GM21423 (cell line): ENCODE results near the gene GPR146.
A peak's percentile ranks its signal among the peaks of the same experiment; 100 is the strongest.
"Not testable (repeated sequence)": the region's sequence is repeated elsewhere in the genome, so short reads cannot be mapped to it uniquely, and the experiment has no call there.

Source experiments
- ATAC-seq: cut with Tn5 transposase; IDR thresholded peaks from one replicate; pipeline ENCODE4 v1.9.1; 2021; ENCODE audit warnings: mild to moderate bottlenecking, moderate library complexity; ENCODE audit not compliant: unreplicated experiment

The GPR146 gene

GRCh38 chr7:1074018-1074417, 29.7 kb downstream of the GPR146 start:
- not testable (repeated sequence) for ATAC-seq

GRCh38 chr7:1074593-1075431, 30.5 kb downstream of the GPR146 start:
- ATAC-seq: no peak

- no peak for ATAC-seq
Observed at GRCh38 chr7:1076184-1077072, 32.1 kb downstream of the GPR146 start.

- no peak for ATAC-seq
Observed at GRCh38 chr7:1078519-1078918, 34.2 kb downstream of the GPR146 start.

- no peak for ATAC-seq
Observed at GRCh38 chr7:1078985-1079384, 34.6 kb downstream of the GPR146 start.

DNA sequence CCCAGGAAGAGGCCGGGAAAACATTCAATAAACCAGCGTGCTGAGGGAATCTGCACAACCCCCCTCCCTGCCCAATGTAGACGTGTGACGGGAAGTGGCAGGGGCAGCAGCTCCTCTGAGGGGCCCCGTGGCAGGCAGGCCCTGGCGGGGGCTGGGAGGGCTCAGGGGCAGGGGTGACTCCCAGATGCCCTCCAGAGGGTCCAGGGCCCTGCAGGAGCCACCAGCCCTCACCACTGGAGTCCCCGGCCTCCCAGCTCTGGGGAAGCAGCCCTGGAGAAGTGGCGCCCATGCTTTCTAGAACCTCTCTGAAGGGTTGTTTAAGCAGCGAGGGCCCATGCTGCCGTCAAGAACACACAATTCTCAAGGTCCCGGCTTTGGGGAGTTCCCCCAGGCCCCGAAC, 35.2 kb downstream of the GPR146 start:
- ATAC-seq: no peak

DNA sequence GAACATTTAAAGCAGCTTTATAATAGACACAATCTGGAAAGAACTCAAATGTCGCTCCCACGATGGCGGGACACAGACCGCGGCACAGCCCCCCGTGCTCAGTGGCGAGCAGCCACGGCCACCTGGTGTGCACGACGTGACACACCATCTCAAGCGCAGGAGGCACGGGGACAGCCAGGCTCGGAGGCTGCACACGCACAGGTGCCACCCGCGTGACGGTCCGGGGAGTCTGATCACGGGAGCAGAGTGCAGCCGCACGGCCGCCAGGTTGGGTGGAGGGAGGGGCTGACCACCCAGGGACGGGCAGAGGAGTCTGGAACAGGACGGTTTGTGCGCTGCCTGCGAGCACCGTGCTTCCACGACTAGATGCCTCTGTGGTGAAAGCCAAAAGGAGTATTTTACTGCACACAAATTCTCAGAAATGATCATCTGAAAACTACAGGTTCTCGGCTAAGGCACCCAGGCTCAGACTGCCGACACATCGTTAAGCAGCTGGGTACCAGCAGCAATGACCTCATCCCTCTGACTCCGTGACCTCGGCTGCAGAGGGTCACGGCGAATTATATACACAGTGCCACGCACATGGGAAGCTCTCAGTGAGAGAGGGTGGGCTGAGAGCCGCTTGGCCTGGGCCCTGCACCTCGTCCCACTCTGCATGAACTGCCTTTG, 36.0 kb downstream of the GPR146 start:
- ATAC-seq: no peak

- no peak for ATAC-seq
Observed at GRCh38 chr7:1080921-1081255, 36.5 kb downstream of the GPR146 start.

DNA sequence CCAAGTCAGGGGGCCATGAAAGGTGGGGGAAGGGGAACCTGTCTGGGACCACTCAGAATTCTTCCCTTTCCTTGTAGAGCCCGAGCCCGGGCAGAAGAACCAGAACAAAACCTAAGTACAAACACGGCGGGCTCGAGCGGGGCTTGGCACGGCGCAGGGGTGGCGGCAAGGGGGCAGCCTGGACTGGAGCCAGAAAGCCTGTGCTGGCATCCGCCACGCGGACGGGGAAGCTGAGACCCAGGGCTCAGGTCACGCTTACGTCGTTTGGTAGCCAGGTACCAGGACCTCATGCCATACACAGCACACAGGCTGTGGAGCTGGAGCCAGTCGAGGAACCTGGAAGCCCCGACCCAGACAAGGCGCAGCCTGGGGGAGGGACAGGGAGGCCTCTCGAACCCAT, 37.0 kb downstream of the GPR146 start:
- no peak for ATAC-seq

GRCh38 chr7:1081931-1082401, 37.6 kb downstream of the GPR146 start:
- no peak for ATAC-seq

- ATAC-seq: no peak
Observed at GRCh38 chr7:1083729-1084657, 39.6 kb downstream of the GPR146 start.

DNA sequence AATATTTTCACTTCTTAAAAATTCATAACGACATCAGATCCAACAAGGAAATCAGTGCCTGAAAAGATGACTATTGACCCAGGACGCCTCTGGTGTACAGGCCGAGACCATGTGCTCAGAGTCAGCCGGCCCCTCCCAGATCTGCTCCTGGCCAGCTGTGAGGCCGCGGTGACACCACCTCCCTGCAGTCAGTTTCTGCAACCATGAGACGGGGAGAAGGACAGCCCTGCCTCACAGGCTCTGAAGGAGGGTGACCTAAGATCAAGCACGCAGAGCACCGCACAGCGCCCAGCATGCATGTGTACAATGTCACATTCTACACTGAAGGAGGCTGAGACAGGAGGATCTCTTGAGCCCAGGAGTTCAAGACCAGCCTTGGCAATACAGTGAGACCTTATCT, 40.9 kb downstream of the GPR146 start:
- ATAC-seq: no peak

- ATAC-seq: no peak
Observed at GRCh38 chr7:1085910-1086421, 41.6 kb downstream of the GPR146 start.

GRCh38 chr7:1086588-1087464, 42.5 kb downstream of the GPR146 start:
- ATAC-seq: peak; percentile 60

DNA sequence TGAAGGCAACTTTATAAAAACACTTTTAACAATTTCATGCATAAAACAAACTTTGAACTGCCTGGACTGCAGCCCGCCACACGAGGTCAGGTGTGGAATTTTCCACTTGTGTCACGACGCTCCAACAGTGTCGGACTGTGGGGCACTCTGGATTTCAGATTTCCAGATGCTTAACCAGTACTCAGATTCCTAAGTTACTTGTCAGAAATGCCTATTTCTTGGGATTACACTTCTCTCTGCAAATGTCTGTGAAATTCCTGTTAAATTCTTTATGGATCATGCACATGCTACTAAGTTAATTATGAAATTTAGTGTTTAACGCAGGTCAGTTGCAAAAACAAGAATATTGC, 43.1 kb downstream of the GPR146 start:
- ATAC-seq: no peak

DNA sequence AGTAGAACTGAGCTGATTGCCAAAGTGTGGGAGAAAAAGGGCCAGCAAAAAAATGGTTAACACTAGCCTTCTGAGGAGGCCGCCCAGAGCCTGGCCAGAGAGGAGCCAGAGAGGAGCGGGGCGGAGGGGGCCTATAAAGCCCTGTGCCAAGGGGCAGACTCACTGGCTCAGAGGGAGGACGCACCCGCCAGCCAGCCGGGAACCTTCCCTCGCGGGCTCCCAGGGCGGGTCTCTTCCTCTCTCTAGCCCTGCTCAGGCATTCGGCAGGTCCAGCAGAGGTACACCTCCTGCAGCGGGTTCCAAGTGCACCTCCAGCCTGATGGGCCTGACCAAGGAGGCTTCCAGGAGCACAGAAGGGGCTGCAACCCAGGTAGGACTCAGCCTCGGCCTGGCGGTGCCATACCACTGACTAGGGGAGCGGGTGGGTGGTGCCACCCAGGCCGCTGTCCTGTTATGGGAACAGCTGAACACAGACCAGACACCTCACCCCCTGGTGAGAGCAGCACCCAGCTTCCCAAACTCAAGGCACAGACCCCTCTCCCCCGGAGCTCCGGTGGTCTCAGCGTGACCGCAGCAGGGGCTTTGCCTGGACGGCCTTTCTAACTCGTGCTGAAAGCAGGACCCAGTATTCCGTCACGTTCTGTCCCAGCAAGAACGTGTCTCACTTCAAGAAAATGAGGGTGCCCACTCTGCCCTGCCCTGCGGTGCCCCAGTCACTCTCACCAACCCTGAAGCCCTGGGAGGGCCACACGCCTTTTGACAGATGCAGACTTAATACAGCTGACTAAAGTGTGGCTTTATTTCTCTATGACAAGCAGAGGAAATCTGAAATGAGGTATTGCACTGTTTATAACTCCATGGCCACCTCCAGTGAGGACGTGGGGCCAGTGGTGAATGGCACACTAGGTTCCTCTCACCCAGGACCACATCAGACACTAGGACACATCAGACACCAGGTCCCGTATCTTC, 43.9 kb downstream of the GPR146 start, which contains the start of gene GPER1:
Gene GPER1, plus strand, starts transcription at position 162 of the 969 bp plus-strand sequence. CDS start 3,616 bp downstream, outside the sequence.
- no peak for ATAC-seq

DNA sequence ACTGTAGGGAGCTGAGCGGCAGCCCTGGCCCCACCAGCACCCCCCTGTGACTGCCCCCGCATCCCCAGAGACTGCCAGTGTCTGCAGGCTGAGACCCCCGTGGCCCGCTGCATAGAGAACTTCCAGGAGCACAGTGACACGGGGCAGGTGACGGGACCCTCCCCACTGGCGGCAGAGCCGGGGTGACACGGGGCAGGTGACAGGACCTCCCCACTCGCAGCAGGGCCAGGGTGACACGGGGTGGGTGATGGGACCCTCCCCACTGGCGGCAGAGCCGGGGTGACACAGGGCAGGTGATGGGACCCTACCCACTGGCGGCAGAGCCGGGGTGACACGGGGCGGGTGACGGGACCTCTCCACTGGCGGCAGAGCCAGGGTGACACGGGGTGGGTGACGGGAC, 45.9 kb downstream of the GPR146 start:
- no peak for ATAC-seq
